Stimulated activated naive CD8-positive, alpha-beta T cell treated with anti-CD3 and anti-CD28 coated beads, Interleukin-15, Interleukin-2, amounts not matched to agents 100 U/mL and 50 U/mL, for 24 hours (primary cell): ENCODE measurements around the gene PYROXD2.

ENCODE experiments used
- ATAC-seq: fragments of 150-1000 bp; cut with Tn5 transposase; one replicate; pipeline ENCODE4 v1.10.0; 2021
- DNase-seq: peaks from one replicate; pipeline ENCODE4 v3.0.0; 2021

Gene PYROXD2

GRCh38 chr10:98433881-98434732 is 19.1 kb upstream of the PYROXD2 start:
- ATAC-seq (no peak), DNase-seq (no peak)

GRCh38 chr10:98433371-98433770 is 18.4 kb upstream of the PYROXD2 start:
- ATAC-seq (no peak), DNase-seq (no peak)

- no peak for ATAC-seq
- DNase-seq, result no peak
Observed at GRCh38 chr10:98432330-98432729, 17.3 kb upstream of the PYROXD2 start.

GRCh38 chr10:98431016-98431415 is 16.0 kb upstream of the PYROXD2 start:
- no peak for DNase-seq
- no peak for ATAC-seq

- ATAC-seq, result no peak
- no peak for DNase-seq
Observed at GRCh38 chr10:98430427-98430826, 15.4 kb upstream of the PYROXD2 start.

GRCh38 chr10:98429320-98430072 is 14.5 kb upstream of the PYROXD2 start:
- no peak for DNase-seq
- ATAC-seq, result no peak

GRCh38 chr10:98427011-98427515 is 12.1 kb upstream of the PYROXD2 start:
- ATAC-seq (no peak), DNase-seq (no peak)

GRCh38 chr10:98425511-98426352 is 10.8 kb upstream of the PYROXD2 start:
- ATAC-seq (peak; percentile 76), DNase-seq (peak; percentile 54)

- DNase-seq, result no peak
Observed at GRCh38 chr10:98424295-98425254, 9.6 kb upstream of the PYROXD2 start.

GRCh38 chr10:98423691-98424120 is 8.7 kb upstream of the PYROXD2 start:
- no peak for DNase-seq
- ATAC-seq, result no peak

More at GRCh38 chr10:98424295-98425254, 9.6 kb upstream of the PYROXD2 start:
- ATAC-seq, result no peak

- DNase-seq (no peak), ATAC-seq (no peak)
Observed at GRCh38 chr10:98422182-98422581, 7.2 kb upstream of the PYROXD2 start.

GRCh38 chr10:98420786-98421185 is 5.8 kb upstream of the PYROXD2 start:
- ATAC-seq (no peak), DNase-seq (no peak)

GRCh38 chr10:98419469-98420261 is 4.7 kb upstream of the PYROXD2 start:
- DNase-seq, result no peak
- no peak for ATAC-seq

- ATAC-seq (no peak), DNase-seq (no peak)
Observed at GRCh38 chr10:98418665-98419468, 3.9 kb upstream of the PYROXD2 start.

GRCh38 chr10:98417973-98418664 is 3.1 kb upstream of the PYROXD2 start:
- ATAC-seq, result no peak
- DNase-seq, result no peak

GRCh38 chr10:98417481-98417959 is 2.5 kb upstream of the PYROXD2 start:
- ATAC-seq, result no peak
- DNase-seq, result no peak

GRCh38 chr10:98416606-98417388 is 1.8 kb upstream of the PYROXD2 start:
- no peak for ATAC-seq
- no peak for DNase-seq

- no peak for DNase-seq
- ATAC-seq, result no peak
Observed at GRCh38 chr10:98415731-98416119, 743 bp upstream of the PYROXD2 start.
